G401.6 (cell line): ENCODE measurements around the gene AHDC1.
"Not testable (repeated sequence)": the region's sequence is repeated elsewhere in the genome, so short reads cannot be mapped to it uniquely, and the experiment has no call there.

Experiments used
- FAIRE-seq: peaks from 2 replicates; lab custom pipeline; 2012; peaks lifted over from hg19 to GRCh38; lab: Jason Lieb, UNC

Gene AHDC1

DNA sequence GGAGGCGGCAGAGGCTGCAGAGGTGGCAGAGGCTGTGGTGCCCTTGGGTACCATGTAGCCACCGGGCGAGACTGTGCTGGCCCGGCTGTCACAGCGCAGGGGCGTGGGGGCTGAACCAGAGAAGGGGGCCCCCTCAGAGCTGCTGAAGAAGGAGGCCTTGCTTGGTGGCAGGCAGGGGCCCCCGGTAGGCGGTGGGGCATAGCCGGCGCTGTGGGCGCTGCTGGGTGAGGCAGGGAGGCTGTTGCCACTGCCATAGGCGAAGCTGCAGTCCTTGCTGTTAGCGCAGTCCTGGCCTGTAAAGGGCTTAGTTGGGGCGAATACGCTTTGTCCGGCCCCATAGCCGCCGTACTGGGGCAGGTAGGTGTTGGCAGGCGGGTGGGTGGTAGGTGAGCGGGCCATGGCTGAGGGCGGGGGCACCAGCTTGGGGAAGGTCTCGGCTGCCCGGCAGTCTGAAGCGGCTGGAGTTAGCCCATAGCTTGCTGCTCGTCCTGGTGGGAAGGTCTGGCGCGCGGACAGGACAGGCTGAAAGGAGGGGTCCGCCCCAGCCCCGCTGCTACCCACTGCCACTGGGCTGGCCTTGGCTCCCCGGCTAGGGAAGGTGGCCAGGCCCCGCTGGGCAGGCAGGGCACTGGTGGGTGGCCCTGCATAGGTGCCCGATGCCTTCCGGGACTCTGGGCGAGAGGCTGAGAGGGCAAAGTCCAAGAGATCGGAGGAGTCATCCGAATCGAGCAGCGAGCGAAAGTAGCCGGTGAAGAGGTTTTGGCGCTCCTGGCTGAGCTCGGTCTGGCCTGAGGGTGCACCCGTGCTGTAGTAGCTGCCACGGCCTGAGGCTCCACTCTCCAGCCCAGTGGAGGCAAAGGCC is 54.9 kb downstream of the AHDC1 start:
- FAIRE-seq: no peak

DNA sequence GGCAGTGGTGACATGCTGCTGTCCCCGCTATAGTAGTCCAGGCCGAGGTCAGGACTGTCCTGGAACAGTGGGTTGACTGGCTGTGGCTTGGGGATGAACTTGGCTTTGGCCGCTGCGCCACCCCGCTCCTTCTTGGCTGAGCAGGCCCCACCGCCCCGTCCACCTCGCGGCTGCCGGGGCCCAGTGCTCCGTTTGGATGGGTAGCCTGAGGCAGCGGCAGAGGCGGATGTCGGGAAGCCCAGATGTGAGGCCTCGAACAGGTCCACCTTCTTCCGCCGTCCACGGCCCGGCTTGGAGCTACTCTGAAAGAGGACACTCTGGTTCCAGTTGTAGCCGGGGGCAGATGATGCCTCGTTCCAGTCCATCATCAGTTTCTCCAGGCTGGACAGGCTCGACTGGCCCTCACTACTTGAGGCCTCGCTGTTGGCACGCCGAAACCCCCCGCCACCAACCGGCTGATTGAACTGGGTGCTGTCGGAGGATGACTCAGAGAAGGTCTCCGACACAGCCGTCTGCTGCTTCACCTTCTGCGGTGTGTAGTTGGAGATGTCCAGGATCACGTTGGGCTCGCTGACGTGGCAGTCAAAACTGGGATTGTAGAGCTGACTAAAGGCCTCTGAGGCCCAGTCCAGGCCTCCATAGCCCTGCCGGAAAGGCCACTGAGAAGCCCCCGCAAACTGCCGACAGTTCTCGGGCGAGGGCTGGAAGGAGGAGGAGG is 55.6 kb downstream of the AHDC1 start:
- no peak for FAIRE-seq

DNA sequence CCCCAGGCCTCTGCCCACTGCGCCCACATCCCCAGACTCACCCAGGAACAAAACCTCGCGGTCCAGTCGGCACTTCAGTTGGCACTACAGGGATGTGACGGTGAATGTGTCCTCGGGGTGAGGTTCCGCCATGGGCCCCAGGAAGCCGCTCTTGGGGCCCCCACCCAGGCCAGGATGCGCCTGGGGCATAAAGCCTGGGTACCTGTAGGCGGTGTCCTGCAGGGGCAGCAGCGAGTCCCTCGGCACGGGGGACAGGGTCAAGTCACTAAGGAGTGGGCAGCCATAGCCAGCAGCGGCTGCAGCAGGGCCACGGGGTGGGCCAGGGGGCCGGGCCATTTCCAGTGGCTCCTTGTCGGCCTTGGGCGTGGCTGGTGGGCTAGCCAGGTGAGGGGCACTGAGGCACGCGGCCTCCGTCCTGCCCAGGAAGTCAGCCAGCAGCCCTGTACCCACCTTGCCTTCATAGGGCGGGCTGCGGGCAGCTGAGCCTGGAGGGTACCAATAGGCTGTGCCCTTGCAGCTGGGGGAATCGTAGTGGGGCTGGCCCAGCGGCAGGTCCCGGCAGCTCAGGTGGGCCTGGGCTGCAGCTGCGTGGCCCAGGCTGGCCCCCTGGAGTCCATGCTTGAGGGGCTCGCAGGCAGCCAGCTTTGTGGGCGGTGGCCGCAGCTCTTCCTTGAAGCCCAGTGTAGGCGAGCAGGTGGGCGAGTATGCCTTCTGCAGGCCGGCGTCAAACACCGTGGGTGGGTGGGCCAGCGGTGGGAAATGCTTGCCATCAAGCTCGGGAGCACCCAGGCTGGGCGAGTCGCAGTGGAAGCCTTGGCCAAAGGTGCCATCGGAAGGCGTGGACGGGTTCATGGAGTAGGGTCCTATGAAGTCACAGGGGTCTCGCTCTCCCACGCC is 56.5 kb downstream of the AHDC1 start:
- FAIRE-seq: no peak

DNA sequence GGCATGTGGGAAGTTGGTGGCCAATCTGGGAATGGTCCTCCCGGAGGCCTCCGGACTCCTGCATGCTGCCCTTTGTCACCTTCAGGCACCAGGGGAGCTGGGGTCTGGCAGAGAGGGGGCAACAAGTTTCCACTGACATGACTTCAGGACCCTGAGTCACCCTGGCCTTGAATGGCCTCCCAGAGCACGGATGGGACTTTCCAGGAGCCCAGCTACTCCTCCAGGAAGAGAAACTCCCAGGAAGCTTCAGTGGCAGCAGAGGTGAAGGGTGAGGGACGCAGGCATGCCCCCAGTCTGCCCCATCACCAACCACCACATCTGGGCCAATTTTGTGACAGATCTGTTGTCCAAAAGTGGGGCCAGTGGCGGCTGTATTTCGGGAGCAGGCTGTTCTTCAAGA is 58.1 kb downstream of the AHDC1 start:
- FAIRE-seq: no peak

DNA sequence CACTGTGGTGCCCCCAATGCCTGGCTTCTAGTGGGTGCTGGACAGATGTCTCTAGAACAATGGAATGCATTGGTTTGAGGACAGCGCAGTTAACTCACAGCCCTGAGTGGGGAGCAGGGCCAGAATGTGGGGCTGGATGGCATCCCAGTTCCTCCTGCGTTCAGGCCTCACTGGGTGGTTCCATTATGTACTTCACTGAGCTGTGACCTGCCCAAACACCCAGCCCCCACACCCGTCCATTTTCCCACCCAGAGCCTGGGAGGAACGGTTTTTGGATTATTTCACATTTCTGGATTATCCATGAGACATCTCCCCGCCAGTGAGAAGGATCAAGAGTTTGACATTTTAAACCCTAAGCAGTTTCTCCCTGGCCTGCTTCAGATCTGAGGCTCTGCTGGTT is 58.7 kb downstream of the AHDC1 start:
- no peak for FAIRE-seq

DNA sequence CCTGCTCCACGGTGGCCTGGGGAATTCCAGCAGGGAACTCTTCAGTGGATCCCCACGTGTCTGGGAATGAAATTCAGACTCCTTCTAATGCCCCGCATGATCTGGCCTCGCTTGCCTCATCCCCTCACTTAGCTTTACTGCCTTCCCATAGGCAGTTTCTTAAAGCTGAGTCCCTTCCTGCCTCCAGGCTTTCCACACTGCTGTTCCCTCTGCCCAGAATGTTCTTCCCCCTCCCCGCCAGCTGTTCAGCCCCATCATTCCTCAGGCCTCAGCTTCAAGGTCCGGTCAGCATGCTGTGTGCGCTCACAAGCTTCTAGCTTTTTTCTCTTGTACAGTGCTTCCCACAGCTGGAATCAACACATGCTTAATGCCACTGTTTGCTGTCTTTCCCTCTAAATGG is 59.1 kb downstream of the AHDC1 start:
- no peak for FAIRE-seq

DNA sequence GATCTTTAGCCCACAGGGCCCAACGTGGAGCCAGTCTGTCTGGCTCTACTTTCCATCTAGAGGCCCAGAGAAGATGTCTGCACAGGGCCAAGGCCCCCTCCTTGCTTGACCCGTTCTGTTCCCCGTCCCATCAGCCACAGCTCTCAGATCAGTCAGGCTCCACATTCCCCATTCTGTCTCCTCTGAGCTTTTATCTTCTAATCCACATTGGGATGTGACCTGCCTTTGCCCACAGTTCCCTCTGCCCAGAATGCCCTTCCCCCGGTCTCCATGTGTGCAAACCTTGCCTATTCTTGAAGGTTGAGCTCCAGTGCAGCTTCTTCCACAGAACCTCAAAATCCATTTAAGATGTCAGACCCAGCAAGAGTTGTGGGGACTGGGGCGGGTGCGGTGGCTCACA is 60.7 kb downstream of the AHDC1 start:
- FAIRE-seq: no peak

DNA sequence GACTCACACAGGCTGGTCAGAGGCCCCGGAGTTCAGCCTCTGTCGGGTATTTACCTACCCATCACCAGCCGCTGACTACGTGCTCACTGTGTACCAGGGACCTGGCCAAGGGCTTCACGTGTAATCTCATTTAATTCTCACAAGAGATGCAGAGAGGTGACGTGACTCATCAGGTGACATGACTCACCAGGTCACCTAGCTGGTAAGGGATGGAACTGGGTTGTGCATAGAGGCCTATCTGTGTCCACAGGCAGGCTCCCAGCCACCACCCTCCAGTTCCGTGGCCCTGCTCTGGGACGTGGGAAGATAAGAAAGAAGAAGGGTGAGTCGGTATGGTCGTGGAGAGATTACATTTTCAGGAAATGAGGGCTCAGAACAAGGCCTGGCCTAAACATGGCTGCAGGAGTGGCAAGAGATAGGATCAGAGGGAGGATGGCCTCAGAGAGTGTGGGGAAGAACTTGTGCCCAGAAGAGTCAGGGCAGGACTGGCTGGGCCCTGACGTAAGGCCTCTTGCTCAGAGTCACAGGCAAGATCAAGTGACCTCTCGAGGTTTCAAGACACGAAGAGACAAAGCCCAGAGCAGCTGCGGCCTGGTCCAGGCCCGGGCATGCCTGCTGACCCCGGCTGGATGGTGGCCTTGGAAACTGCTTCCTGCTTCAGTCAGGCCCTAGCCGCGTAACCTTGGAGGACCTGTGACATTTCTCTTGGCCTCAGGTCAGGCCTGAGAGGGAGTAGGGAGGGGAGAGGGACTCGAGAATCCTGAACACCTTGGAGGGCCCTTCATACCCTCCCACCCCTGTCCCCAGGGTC is 61.3 kb downstream of the AHDC1 start:
- no peak for FAIRE-seq

DNA sequence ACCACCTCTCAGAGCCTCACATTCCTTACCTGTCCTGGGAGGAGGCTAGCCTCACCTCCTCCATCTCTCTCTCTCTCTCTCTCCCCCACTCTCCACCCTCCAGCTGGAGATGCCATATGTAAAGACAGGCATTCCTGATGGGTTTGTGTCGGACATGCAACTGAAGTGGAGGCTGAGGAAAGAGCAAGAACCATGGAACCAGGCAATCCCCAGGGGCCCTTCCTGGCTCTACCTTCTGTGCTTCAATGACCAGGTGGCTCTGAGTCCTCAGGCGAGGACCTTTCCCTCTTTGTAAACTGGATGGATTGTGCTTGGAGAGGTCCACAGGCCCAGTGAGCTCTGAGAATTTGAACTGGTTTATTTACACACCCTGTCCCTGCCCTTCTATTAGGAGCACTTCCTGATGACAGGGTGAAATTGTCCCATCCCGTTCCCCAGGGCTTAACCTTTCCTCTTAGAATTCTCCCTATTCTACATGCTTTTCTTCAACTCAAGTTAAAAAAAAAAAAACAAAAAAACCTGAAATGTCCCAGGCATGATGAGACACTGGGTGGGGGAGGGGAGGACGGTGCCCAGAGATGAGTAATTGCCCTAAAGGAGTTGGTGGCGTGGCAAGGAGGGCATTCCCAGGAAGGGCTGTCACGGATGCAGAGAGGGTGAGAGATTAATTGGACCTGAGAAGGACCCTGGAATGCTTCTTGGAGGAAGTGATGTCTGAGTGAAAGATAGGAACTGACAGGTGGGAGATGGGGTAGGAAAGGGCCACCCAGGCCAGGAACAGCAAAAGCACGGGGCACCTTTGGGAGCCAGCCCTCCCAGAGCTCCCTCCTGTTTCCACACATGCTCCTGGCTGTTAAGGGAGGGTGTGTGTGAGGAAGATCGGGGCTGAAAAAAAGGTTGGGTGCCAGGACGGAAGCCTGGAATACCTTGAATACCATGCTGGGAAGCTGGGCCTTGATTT is 63.8 kb downstream of the AHDC1 start:
- no peak for FAIRE-seq

DNA sequence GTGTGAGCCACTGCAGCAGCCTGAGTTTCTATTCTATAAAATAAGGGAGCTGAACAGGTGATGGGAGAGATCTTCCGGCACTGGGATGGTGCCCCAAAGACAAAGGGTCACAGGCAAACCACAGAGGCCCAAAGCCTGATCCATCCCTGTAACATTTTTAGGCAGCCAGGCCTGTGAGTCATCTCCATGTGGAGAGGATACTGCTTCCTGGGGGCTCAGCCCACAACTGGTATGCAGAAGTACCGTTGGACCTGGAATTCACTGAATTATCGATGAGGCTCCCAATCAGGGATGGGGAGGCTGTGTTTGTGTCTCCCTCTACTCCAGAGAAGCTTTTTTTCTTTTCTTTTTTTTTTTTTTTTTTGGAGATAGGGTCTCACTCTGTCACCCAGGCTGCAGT is 65.2 kb downstream of the AHDC1 start:
- no peak for FAIRE-seq

DNA sequence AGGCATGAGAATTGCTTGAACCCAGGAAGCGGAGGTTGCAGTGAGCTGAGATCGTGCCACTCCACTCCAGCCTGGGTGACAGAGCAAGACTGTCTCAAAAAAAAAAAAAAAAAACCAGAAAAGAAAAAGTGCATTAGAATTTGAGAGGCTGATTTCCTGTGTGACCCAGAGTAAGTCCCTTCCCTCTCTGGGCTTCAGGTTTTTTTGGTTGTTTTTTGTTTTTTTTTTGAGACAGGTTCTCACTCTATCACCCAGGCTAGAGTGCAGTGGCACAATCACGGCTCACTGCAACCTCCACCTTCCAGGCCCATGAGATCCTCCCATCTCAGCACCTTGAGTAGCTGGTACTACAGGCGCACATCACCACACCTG is 65.7 kb downstream of the AHDC1 start:
- not testable (repeated sequence) for FAIRE-seq

DNA sequence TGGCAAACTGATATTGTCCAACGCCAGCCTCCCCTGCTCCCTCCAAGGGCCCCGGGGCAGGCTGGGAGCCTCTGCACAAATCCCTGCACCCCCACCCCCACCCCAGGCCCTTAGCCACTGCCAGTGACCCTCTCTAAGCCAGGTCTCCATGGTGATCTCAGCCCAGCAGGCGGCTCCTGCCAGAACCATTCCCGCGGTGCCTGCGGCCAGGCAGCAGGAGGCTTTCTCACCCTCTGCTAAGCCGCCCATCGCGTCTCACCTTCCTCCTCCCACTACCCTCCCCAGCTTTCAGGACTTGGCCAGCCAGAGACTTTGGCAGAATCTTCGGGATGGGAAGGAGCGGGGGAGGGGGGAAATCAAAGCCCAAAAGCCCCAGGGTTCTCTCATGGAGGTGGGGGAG is 67.2 kb downstream of the AHDC1 start:
- no peak for FAIRE-seq

DNA sequence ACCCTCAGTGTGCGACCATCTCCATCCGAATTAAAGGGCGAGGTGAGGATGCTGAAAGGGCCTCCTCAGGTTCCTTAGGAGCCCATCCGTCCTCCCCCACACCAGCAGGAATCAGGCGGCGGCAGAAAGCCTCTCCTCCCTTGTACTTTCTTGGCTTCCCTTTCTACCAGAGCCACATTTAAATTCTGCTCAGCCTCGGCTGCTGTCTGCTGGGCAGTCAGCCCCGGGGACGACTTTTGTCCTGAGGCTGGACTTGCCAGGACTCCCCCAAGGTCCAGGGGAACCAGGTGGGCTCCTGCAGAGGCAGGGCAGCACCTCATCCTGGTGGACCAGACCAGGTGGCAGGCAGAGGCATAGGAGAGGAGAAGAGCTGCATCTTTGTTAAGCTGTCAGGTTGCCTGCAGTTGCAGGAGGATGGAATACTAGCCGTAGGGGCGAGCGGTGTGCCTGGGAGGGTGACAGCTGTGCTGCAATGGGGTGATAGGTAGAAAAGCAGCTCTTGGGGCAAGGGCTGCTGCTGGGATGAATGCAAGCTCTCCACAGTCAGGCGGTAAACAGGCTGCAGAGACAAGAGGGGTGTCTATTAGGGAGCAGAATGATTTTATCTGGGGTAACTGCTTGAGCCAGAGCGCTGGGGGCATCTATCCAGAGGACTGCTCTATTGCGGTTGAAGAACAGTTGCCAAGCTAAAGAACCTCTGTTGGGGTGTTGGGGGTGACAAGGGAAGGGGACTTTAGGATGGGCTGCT is 67.8 kb downstream of the AHDC1 start:
- no peak for FAIRE-seq

DNA sequence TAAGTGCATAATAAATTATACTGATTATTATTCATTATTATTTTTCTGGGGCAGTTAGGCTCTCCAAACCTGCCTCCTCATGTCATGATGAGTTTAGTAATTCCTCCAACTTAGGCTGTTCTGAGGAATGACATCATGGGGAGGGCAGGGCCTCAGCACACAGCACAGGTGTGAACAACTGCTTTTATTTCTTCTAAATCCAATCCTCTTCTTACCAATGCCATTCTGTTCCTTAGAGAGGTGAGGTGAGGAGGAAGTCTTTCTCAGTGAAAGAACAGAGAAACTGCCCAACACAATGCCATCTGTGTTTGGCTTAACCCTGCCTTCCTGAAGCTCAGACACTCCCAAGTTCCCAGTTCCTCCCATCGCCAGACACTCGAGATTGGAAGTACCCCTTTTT is 68.6 kb downstream of the AHDC1 start:
- FAIRE-seq: no peak

DNA sequence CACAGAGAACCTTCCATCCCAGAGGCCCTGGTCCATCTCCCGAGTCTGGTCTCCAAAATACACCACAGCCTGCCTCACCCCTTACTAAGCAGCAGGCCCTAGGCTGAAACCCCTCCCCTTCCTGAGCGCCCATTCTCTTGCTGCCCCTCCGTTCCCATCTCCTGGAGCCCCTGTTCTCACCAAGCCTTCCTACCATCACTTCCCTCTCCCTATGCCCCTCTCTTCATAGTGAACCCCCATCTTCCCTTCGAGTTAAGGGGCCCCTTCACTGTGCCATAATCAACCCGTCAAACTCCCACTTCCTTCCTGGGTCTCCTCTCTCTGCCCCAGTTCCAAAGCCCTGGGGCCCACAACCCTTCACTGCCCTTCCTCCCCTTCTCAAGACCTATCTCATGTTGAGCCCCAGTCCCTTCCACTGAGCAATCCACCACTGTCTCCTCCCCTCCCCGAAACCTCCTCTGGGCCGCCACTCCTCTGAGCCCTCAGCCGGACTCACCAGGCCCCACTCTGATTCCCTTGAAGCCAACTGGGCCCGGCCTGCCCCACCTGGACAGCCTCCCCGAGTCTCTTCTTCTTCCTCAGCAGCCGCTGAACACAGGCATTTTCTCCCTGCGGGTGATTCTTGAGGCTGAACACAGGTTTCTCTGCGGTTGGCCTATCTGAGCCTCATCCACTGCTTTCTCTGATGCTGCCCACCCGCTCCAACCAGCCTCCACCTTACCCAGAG is 71.8 kb downstream of the AHDC1 start:
- FAIRE-seq: no peak

DNA sequence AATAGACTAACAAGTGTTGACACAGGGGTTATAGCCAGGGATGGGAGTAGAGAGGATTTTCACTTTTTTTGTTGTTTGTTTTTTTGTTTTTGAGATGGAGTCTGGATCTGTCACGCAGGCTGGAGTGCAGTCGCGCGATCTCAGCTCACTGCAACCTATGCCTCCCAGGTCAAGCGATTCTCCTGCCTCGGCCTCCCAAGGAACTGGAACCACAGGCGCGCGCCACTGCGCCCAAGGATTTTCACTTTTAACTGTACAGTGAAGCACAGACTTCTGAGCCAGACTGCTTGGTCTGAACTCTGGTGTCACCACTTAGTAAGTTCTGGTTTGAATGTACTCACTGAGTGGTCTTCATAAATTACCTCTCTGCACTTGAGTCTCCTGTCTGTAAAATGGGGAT is 73.8 kb downstream of the AHDC1 start:
- no peak for FAIRE-seq

DNA sequence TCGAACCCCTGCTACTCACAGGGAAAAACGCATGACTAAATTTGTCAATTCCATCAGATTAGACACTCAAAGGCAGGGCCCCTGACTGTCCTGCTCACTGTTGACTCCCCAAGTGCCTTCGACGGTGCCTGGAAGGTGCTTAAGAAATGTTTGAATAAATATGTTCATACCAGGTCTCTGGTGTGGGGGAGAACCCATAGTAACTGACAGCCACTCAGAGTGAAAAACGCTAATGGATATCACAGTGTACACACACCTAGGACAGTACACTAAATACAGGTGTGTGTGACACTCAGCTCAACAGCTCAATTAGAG is 74.3 kb downstream of the AHDC1 start:
- no peak for FAIRE-seq

DNA sequence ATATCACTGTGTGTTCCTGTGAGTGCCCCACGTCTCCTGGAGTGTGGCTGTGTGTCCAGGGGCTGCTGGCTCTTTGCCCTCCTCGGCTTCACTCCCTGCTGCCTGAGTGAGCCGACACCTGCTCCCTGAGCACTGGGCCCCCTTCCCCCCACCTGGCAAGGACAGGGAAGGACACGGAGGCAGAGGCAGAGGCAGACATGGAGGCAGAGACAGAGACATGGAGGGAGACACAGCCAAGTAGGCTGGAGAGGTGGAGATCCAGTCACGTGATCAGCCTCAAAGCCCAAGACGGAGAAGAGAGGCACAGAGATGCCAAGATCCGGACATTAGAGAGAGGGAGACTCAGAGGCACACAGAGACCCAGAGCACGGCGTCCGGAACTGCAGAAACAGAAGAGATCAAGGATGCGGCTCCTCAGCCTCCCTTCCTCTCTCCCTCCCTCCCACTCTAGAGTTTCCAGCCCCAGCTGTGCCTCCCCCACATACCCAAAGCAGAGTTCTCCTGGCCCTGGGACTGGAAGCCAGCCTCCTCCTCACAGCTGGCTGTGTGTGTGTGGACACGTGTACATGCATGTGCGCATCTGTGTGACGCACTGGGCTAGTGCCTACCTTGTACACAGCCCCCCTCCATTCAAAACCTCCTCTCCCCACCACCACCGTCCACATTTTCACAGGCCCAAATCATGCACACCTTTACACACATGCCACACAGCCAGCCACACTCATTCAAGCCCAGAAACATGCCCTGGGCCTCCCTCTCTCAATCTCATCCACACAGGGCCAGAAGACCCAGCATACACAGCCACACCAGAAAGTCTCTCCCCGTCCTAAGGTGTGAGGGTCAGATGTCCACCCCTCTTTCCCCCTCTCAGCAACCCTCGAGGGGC is 74.9 kb downstream of the AHDC1 start:
- no peak for FAIRE-seq
